Peyer's patch (tissue), 4 donors: ENCODE measurements around the gene RCOR2.

Experiments
- POLR2A ChIP-seq, 2 donors: fragments of 450-650 bp; IDR thresholded peaks; one replicate each; pipeline ENCODE4 v1.5.1; 2017; ENCODE audit warnings: antibody characterized with exemption in 2 of 2, mild to moderate bottlenecking in 2 of 2, moderate library complexity in 2 of 2
- TF ChIP-seq, protein P1 (sequence below), 6 experiments: fragments of 450-650 bp in 4 of 6; fragments of 200-600 bp in 2 of 6; sonication (generic) in 1 of 6; IDR thresholded peaks; one replicate each; pipeline ENCODE4 v1.5.1; 2017 to 2019; ENCODE audit warnings: antibody characterized with exemption in 6 of 6, mild to moderate bottlenecking in 3 of 6, moderate library complexity in 1 of 6

DNA sequence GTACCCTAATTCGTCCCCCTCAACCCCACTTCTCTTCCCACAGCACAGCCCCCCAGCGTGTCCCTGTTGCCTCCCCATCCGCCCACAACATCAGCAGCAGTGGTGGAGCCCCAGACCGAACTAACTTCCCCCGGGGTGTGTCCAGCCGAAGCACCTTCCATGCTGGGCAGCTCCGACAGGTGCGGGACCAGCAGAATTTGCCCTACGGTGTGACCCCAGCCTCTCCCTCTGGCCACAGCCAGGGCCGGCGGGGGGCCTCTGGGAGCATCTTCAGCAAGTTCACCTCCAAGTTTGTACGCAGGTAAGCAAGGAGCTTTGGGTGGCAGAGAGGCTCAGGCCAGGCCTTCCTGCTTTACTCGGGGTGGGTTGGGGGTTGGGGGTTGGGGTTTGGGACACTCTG, 12.2 kb downstream of the RCOR2 start:
- TF ChIP-seq, protein P1, sequence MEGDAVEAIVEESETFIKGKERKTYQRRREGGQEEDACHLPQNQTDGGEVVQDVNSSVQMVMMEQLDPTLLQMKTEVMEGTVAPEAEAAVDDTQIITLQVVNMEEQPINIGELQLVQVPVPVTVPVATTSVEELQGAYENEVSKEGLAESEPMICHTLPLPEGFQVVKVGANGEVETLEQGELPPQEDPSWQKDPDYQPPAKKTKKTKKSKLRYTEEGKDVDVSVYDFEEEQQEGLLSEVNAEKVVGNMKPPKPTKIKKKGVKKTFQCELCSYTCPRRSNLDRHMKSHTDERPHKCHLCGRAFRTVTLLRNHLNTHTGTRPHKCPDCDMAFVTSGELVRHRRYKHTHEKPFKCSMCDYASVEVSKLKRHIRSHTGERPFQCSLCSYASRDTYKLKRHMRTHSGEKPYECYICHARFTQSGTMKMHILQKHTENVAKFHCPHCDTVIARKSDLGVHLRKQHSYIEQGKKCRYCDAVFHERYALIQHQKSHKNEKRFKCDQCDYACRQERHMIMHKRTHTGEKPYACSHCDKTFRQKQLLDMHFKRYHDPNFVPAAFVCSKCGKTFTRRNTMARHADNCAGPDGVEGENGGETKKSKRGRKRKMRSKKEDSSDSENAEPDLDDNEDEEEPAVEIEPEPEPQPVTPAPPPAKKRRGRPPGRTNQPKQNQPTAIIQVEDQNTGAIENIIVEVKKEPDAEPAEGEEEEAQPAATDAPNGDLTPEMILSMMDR (IDR thresholded peaks at IDR 0.05) = no peak
- TF ChIP-seq POLR2A (IDR thresholded peaks at IDR 0.05) = no peak
